Upper lobe of left lung (tissue), 4 donors: ENCODE results near the gene CACNB4.

Experiments used
- CTCF ChIP-seq, 6 experiments: fragments of 450-650 bp in 4 of 6; fragments of 200-600 bp in 2 of 6; sonication (generic) in 2 of 6; IDR thresholded peaks; one replicate each; pipeline ENCODE4 v1.5.1; 2016 to 2019; ENCODE audit warnings: antibody characterized with exemption in 6 of 6
- EP300 ChIP-seq, 4 donors: sonication (generic); formaldehyde crosslinking; IDR thresholded peaks; one replicate each; pipeline ENCODE4 v1.5.1; 2017; ENCODE audit warnings: antibody characterized with exemption in 4 of 4, control low read depth in 2 of 4
- POLR2A ChIP-seq, 4 donors: fragments of 450-650 bp; IDR thresholded peaks; one replicate each; pipeline ENCODE4 v1.5.1; 2016 to 2017; ENCODE audit warnings: antibody characterized with exemption in 4 of 4, mild to moderate bottlenecking in 2 of 4
- POLR2AphosphoS5 ChIP-seq, 2 donors: sonication (generic); formaldehyde crosslinking; IDR thresholded peaks; one replicate each; pipeline ENCODE4 v1.5.1; 2017; ENCODE audit warnings: antibody characterized with exemption in 2 of 2

- TF ChIP-seq POLR2A (IDR thresholded peaks at IDR 0.05) (no peak), EP300 (IDR thresholded peaks at IDR 0.05) (no peak), POLR2AphosphoS5 (IDR thresholded peaks at IDR 0.05) (no peak), CTCF (IDR thresholded peaks at IDR 0.05) (no peak)
Observed at GRCh38 chr2:152058655-152059054, 40.2 kb downstream of the CACNB4 start.
